HL-60 (cell line): ENCODE data around the gene GGACT.

Source experiments
- CTCF ChIP-seq: IDR thresholded peaks from one replicate; pipeline ENCODE4 v1.5.1; 2011; ENCODE audit warnings: low read length, control low read depth, inconsistent platforms; ENCODE audit not compliant: insufficient read depth
- GABPA ChIP-seq: IDR thresholded peaks from 2 replicates; pipeline ENCODE4 v1.6.1; 2012; ENCODE audit warnings: low read depth
- REST ChIP-seq: IDR thresholded peaks from 2 replicates; pipeline ENCODE4 v1.6.1; 2012; ENCODE audit warnings: low read depth; ENCODE audit not compliant: insufficient replicate concordance

DNA sequence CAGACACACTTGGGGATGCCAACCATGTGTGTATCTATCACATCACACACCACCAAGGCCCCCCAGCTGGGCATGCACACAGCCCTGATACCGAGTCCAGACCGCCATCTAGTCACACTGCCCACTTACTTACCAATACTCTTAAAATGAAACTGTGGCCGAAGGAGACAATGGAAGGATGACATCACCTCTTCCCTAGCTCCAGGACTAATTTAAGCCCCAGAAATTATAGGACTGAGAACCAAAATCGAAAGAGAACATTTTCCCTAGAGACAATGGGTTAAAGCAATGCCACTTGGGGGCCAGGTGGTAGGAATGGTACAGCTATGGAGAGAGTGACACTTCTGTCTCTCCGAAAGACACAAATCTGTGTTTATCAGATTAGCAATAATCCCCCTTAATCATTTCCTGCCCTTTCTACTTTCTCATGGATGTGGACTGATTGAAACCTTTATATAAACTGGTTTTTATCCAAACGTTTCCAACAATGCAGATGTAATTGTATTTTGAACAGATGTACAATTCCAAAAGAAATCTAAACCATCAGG is 663 bp upstream of the GGACT start:
- no peak for TF ChIP-seq GABPA
- TF ChIP-seq CTCF: no peak
- TF ChIP-seq REST: no peak
